Astrocyte of the spinal cord (primary cell): ENCODE measurements around the gene ENTREP3.
A peak's percentile ranks its signal among the peaks of the same experiment; 100 is the strongest.

Source experiments
- DNase-seq: peaks from one replicate; pipeline ENCODE4 v3.0.0; 2011; ENCODE audit warnings: low read depth, low spot score
- H3K4me3 ChIP-seq: 2 replicates; pipeline ENCODE4 v1.5.1; 2011; ENCODE audit warnings: low read depth, mild to moderate bottlenecking, low read length, moderate library complexity
- in situ Hi-C: cut with HindIII; loops from 2 replicates; pipeline ENCODE4 v1.10.0; 2017; ENCODE audit warnings: low sequenced_read_pairs
- TF ChIP-seq, protein P1 (sequence below): IDR thresholded peaks from 2 replicates; pipeline ENCODE4 v1.5.1; 2012; ENCODE audit warnings: low read depth, mild to moderate bottlenecking, low read length, inconsistent platforms

ENTREP3 gene, protein sequence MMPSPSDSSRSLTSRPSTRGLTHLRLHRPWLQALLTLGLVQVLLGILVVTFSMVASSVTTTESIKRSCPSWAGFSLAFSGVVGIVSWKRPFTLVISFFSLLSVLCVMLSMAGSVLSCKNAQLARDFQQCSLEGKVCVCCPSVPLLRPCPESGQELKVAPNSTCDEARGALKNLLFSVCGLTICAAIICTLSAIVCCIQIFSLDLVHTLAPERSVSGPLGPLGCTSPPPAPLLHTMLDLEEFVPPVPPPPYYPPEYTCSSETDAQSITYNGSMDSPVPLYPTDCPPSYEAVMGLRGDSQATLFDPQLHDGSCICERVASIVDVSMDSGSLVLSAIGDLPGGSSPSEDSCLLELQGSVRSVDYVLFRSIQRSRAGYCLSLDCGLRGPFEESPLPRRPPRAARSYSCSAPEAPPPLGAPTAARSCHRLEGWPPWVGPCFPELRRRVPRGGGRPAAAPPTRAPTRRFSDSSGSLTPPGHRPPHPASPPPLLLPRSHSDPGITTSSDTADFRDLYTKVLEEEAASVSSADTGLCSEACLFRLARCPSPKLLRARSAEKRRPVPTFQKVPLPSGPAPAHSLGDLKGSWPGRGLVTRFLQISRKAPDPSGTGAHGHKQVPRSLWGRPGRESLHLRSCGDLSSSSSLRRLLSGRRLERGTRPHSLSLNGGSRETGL

GRCh38 chr1:155255243-155256007 is at the start of gene ENTREP3:
Gene ENTREP3, minus strand, starts transcription at chr1:155255483. Its CDS starts 606 bp downstream, at chr1:155254877.
- H3K4me3 ChIP-seq: peak within 1 kb of the TSS; percentile 73
- in situ Hi-C loops: no loop called here
- TF ChIP-seq, protein P1, sequence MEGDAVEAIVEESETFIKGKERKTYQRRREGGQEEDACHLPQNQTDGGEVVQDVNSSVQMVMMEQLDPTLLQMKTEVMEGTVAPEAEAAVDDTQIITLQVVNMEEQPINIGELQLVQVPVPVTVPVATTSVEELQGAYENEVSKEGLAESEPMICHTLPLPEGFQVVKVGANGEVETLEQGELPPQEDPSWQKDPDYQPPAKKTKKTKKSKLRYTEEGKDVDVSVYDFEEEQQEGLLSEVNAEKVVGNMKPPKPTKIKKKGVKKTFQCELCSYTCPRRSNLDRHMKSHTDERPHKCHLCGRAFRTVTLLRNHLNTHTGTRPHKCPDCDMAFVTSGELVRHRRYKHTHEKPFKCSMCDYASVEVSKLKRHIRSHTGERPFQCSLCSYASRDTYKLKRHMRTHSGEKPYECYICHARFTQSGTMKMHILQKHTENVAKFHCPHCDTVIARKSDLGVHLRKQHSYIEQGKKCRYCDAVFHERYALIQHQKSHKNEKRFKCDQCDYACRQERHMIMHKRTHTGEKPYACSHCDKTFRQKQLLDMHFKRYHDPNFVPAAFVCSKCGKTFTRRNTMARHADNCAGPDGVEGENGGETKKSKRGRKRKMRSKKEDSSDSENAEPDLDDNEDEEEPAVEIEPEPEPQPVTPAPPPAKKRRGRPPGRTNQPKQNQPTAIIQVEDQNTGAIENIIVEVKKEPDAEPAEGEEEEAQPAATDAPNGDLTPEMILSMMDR: no peak
- DNase-seq: peak; percentile 82

- no peak overlapping the region for H3K4me3 ChIP-seq
- no peak for DNase-seq
- in situ Hi-C loops: no loop called here
- TF ChIP-seq, protein P1: no peak
Measured at GRCh38 chr1:155304558-155305063, 49.3 kb upstream of the ENTREP3 start.

DNA sequence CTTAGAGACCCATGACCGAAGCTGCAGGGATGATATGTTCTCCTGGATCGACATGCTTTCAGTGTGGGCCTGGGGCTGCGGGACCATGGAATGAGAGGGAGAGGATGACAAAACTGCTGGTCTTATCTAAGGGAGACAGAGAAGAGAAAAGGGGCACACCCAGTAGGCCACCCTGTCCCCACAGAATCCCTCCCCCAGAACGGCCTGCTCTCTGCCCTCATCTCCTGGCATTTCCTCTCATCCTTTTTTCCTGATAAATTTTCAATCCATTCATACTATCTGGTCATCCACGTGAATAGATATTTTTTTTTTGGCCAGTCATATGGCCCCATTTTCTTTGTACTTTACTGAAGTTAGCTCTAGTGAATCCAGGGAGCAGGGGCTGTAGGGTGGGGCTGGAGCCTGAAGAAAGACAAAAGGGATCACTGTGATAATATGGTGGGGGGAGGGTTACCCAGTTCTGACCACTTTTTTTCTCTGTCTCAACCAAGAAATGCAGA is 46.1 kb upstream of the ENTREP3 start, which contains the start of gene PKLR:
Gene PKLR (minus strand): TSS at position 97 of the 500 bp plus-strand sequence. CDS start 43 bp downstream, at position 54.
- TF ChIP-seq, protein P1: no peak
- in situ Hi-C loops: no loop called here
- DNase-seq: no peak
- H3K4me3 ChIP-seq: no peak within 1 kb of the TSS

DNA sequence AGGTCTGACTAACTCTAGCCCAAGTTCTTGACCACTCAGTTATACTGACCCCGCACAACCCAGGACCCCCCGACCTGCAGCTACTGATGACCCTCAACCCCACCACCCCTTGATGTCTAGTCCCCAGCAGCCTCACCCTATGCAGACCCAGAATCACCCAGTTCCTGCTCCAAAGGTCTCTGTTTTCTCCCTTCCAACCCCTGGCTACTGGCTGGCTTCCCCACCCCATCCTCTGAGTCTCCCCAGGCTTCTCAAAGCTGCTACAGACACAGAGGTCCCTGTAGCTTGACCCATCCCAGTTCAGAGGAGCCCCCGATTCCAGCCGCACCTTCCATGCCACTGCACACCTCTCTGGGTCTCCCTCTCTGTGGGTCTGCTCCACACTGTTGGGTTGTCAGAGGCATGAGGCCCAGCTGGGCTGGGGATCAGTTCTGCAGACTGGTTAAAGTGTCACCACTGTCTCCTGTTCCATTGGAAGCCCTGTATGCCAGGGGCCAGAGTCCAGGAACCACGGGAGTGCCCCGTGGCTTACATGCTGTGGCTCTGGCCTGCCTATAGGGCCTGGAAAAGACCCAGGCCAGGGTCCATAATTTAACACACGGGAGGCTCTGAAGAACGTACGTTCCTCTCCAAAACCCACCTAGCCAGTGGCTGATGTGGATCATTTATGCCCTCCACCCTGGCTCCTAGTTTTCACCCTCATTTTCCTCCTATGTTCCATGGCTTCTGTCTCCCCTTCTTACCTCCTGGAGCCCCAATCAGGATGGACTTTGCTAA is 45.5 kb upstream of the ENTREP3 start:
- TF ChIP-seq, protein P1: no peak
- no peak overlapping the region for H3K4me3 ChIP-seq
- in situ Hi-C loops: no loop called here
- no peak for DNase-seq

GRCh38 chr1:155300024-155300423 is 44.7 kb upstream of the ENTREP3 start:
- no peak overlapping the region for H3K4me3 ChIP-seq
- in situ Hi-C loops: no loop called here
- TF ChIP-seq, protein P1: no peak
- no peak for DNase-seq

- no peak for DNase-seq
- in situ Hi-C loops: no loop called here
- H3K4me3 ChIP-seq: no peak overlapping the region
- TF ChIP-seq, protein P1: no peak
Measured at GRCh38 chr1:155297384-155297783, 42.1 kb upstream of the ENTREP3 start.
